ENCODE measurements around the gene RPF1.

DNA sequence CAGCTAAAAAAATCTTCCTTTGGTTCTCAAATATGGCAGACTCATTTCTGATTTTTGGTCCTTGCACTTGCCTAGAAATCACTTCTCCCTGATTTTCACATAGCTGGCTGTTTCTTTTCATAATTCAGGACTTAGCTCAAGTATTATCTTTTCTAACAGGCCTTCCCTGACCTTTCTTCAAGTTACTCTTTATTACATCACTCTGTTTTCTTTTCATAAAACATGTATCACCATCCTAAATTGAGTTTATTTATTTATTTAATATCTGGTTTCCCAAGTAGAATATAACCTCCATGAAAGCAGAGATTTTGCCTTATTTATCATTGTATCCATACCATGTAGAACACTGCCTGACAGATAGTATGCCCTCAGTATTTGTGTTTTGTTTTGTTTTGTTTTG, 45.5 kb downstream of the RPF1 start:
- TF ChIP-seq CTCF (IDR thresholded peaks at IDR 0.05) (no peak), POLR2AphosphoS5 (IDR thresholded peaks at IDR 0.05) (no peak), POLR2A (IDR thresholded peaks at IDR 0.05) (no peak)
